Measurements from ENCODE around the gene GPATCH2L.

DNA sequence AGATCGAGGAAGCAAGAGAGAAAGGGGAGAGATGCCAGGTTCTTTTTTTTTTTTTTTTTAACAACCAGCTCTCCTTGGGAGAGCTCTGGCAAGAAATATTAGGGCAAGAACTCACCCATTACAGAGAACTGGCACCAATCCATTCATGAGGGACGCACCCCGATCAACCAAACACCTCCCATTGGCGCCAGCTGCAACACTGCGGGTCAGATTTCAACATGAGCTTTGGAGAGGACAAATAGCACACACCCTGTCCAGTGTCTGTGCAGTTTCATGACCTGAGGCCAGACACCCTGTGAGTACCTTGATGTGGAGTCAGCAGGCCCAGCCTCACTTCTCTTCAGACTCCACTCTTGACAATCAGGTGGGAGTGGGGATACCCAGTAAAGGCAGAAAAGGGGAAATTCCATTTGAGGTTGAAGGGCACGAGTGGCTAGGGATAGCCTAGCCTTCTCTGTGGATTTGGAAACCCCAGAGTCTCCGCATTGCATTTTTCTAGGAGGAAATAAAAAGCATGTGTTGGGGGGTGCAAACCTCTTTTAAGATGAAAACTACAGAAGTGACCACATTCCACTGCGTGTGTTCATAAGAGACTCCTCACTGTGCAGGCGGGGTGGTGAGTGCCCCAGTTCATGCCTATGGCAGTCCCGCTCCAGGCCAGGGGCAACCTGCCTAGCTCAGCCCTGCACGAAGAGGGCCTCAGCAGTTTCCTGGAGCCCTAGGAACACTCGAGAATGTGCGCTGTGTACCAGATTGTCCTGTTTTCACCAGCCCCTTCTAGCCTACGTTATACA lies 42.4 kb upstream of the GPATCH2L start:
- TF ChIP-seq, protein P1, sequence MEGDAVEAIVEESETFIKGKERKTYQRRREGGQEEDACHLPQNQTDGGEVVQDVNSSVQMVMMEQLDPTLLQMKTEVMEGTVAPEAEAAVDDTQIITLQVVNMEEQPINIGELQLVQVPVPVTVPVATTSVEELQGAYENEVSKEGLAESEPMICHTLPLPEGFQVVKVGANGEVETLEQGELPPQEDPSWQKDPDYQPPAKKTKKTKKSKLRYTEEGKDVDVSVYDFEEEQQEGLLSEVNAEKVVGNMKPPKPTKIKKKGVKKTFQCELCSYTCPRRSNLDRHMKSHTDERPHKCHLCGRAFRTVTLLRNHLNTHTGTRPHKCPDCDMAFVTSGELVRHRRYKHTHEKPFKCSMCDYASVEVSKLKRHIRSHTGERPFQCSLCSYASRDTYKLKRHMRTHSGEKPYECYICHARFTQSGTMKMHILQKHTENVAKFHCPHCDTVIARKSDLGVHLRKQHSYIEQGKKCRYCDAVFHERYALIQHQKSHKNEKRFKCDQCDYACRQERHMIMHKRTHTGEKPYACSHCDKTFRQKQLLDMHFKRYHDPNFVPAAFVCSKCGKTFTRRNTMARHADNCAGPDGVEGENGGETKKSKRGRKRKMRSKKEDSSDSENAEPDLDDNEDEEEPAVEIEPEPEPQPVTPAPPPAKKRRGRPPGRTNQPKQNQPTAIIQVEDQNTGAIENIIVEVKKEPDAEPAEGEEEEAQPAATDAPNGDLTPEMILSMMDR (IDR thresholded peaks at IDR 0.05): no peak
- no peak for TF ChIP-seq POLR2A (IDR thresholded peaks at IDR 0.05)
